Measurements from ENCODE around the gene R3HCC1L. TPM values are rescaled to one million over a fixed set of nuclear protein-coding genes. Genes with fewer than 3 reads are reported as not detected.

R3HCC1L gene
- total and polyA plus RNA-seq, 2 donors (not counting 1 experiment from before 2014, with no cell fraction given), result 11.6 to 25.1 TPM

DNA sequence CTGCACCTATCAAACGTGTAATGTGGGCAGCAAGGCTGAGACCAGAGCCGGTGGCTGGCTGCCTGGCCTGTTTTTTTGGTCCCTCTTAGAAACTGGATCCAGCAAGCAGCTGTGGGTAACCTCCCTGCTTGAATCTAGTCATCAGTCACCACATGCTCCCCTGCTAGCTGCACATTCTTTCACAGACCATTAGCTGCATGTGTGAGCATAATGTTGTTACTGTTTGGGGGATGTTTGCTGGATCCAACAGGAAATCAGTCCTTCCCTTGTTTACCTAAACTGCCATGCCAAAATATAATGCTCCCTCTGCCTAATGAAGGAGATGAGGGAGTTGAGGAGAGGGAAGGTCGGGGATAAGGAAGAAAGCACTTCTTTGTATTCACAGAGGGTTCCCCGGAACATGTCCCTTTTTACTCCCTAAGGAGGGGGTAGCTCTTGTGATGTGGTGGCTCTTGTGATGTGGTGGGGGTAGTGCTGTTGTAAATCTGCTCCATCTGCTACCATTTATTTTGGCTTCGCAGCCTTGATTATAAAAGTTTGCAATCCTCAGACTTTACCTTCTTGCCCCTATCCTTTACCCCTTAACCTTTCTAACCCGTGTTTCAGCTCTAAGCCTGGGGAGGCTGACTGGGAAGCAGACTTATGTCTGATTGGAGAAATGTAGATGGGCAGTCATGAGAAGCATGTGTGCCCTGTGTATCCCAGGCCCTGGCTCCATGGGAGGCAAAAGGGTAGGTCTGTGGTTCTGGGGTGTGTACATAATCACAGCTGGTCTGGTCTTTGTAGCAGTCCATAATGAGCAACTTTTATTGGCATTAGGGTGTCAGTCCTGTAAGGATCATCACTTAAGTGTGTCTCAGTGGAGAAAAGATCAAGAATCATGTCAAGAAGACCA, 112.7 kb downstream of the R3HCC1L start:
- Histone ChIP-seq H3K36me3 (replicated peaks in 1 of 2; ENCODE audit: control extremely low read depth in 1 of 2, control insufficient read depth in 1 of 2, extremely low read depth in 1 of 2, insufficient read depth in 2 of 2, low read length in 1 of 2) (peaks cover 3 to 45% of the 10 kb centered on the region in 2 experiments), H2AFZ (ENCODE audit: insufficient read depth, low read depth, low read length, poor library complexity, severe bottlenecking) (no peak overlapping the region), H3K4me2 (replicated peaks; ENCODE audit: low read depth, low read length, poor library complexity, severe bottlenecking) (no peak overlapping the region), H3K9ac (ENCODE audit: low read length) (no peak overlapping the region), H3K4me1 (ENCODE audit: control insufficient read depth in 2 of 2, insufficient read depth in 2 of 2, low read length in 2 of 2) (no peaks in the 10 kb centered on the region), H3K27ac (ENCODE audit: low read length in 2 of 2) (no peak overlapping the region), H3K27me3 (replicated peaks in 1 of 4; ENCODE audit: control extremely low read depth in 1 of 4, control insufficient read depth in 3 of 4, insufficient read depth in 4 of 4, low read length in 3 of 4) (no peaks in the 10 kb centered on the region), H3K9me3 (ENCODE audit: control extremely low read depth in 1 of 3, control insufficient read depth in 2 of 3, insufficient read depth in 1 of 3, low read length in 2 of 3) (no peaks in the 10 kb centered on the region), H3K79me2 (ENCODE audit: control insufficient read depth, insufficient read depth, low read length) (no peaks in the 10 kb centered on the region), H3K4me3 (ENCODE audit: control extremely low read depth in 1 of 5, extremely low read depth in 1 of 5, insufficient read depth in 1 of 5, low read depth in 2 of 5, low read length in 4 of 5) (no peak overlapping the region), H4K20me1 (ENCODE audit: control insufficient read depth, insufficient read depth, low read length, poor library complexity, severe bottlenecking) (no peaks in the 10 kb centered on the region)
- Mint-ChIP-seq H3K27ac (peak overlapping the region; percentile 11), H3K9me3 (ENCODE audit: insufficient read depth) (no peaks in the 10 kb centered on the region), H3K4me1 (no peaks in the 10 kb centered on the region), H3K27me3 (no peaks in the 10 kb centered on the region), H3K4me3 (no peak overlapping the region)
- POLR2A ChIA-PET, result no interaction called here
- CTCF ChIA-PET, result no interaction called here
- DNase-seq (no peak), ATAC-seq (ENCODE audit: low read depth) (no peak)
- intact Hi-C loops (cut with micrococcal nuclease), result no loop called here
- no peak for TF ChIP-seq EZH2 (IDR thresholded peaks at IDR 0.05; ENCODE audit: borderline replicate concordance, insufficient read depth, low read depth, low read length, poor library complexity, severe bottlenecking)
- TF ChIP-seq, protein P1, sequence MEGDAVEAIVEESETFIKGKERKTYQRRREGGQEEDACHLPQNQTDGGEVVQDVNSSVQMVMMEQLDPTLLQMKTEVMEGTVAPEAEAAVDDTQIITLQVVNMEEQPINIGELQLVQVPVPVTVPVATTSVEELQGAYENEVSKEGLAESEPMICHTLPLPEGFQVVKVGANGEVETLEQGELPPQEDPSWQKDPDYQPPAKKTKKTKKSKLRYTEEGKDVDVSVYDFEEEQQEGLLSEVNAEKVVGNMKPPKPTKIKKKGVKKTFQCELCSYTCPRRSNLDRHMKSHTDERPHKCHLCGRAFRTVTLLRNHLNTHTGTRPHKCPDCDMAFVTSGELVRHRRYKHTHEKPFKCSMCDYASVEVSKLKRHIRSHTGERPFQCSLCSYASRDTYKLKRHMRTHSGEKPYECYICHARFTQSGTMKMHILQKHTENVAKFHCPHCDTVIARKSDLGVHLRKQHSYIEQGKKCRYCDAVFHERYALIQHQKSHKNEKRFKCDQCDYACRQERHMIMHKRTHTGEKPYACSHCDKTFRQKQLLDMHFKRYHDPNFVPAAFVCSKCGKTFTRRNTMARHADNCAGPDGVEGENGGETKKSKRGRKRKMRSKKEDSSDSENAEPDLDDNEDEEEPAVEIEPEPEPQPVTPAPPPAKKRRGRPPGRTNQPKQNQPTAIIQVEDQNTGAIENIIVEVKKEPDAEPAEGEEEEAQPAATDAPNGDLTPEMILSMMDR (IDR thresholded peaks at IDR 0.05), result no peak
- 66% methylated on average over 2 of the region's 6 CpGs for WGBS (ENCODE audit: insufficient coverage)

DNA sequence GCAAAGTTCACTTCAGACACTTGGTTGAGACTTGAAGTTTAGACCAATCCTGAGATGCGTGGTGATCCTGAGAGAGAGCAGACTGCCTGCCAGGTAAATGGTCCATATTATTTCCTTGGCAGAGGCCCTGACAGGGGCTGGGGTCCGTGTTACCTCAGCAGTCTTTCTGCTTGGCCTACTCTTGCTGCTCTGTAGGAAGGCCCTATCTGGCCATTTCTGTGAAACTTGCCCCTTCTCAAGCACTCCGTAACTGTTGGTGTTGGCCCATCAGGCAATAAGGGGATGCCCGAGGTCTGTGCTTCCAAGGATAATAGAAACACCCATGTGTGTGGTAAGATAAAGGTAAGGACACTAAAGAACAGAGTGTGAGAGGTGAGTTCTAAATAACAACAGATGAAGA, 113.6 kb downstream of the R3HCC1L start:
- Mint-ChIP-seq H3K4me3 (no peak overlapping the region), H3K27me3 (no peaks in the 10 kb centered on the region), H3K9me3 (ENCODE audit: insufficient read depth) (no peaks in the 10 kb centered on the region), H3K27ac (no peak overlapping the region), H3K4me1 (no peaks in the 10 kb centered on the region)
- no peaks in the 10 kb centered on the region for H3K4me1 ChIP-seq (ENCODE audit: control insufficient read depth in 2 of 2, insufficient read depth in 2 of 2, low read length in 2 of 2)
- no peak overlapping the region for H3K4me3 ChIP-seq (ENCODE audit: control extremely low read depth in 1 of 5, extremely low read depth in 1 of 5, insufficient read depth in 1 of 5, low read depth in 2 of 5, low read length in 4 of 5)
- H3K27ac ChIP-seq (ENCODE audit: low read length in 2 of 2), result no peak overlapping the region
- ATAC-seq (ENCODE audit: low read depth) (no peak), DNase-seq (no peak)
- H3K9ac ChIP-seq (ENCODE audit: low read length), result no peak overlapping the region
- H3K79me2 ChIP-seq (ENCODE audit: control insufficient read depth, insufficient read depth, low read length), result no peaks in the 10 kb centered on the region
- TF ChIP-seq, protein P1 (IDR thresholded peaks at IDR 0.05), result no peak
- no peak for TF ChIP-seq EZH2 (IDR thresholded peaks at IDR 0.05; ENCODE audit: borderline replicate concordance, insufficient read depth, low read depth, low read length, poor library complexity, severe bottlenecking)
- CTCF ChIA-PET, result no interaction called here
- no peaks in the 10 kb centered on the region for H4K20me1 ChIP-seq (ENCODE audit: control insufficient read depth, insufficient read depth, low read length, poor library complexity, severe bottlenecking)
- H2AFZ ChIP-seq (ENCODE audit: insufficient read depth, low read depth, low read length, poor library complexity, severe bottlenecking), result no peak overlapping the region
- intact Hi-C loops (cut with micrococcal nuclease), result no loop called here
- POLR2A ChIA-PET, result no interaction called here
- H3K27me3 ChIP-seq (replicated peaks in 1 of 4; ENCODE audit: control extremely low read depth in 1 of 4, control insufficient read depth in 3 of 4, insufficient read depth in 4 of 4, low read length in 3 of 4), result no peaks in the 10 kb centered on the region
- H3K4me2 ChIP-seq (replicated peaks; ENCODE audit: low read depth, low read length, poor library complexity, severe bottlenecking), result no peak overlapping the region
- no peaks in the 10 kb centered on the region for H3K9me3 ChIP-seq (ENCODE audit: control extremely low read depth in 1 of 3, control insufficient read depth in 2 of 3, insufficient read depth in 1 of 3, low read length in 2 of 3)
- H3K36me3 ChIP-seq (replicated peaks in 1 of 2; ENCODE audit: control extremely low read depth in 1 of 2, control insufficient read depth in 1 of 2, extremely low read depth in 1 of 2, insufficient read depth in 2 of 2, low read length in 1 of 2), result peaks cover 0 to 46% of the 10 kb centered on the region in 2 experiments
- 100% methylated on average over 3 of the region's 4 CpGs for WGBS (ENCODE audit: insufficient coverage)
